Neural cell (in vitro differentiated cells): Measurements from ENCODE around the gene CD80. TPM values are rescaled to one million over a fixed set of nuclear protein-coding genes. Genes with fewer than 3 reads are reported as not detected.

Experiments
- H2AFZ ChIP-seq: fragments of 200-600, 300-800 bp; sonication (generic), shearing (Covaris generic); 2 replicates; pipeline ENCODE4 v1.6.0; 2014; ENCODE audit warnings: low read depth, mild to moderate bottlenecking, antibody characterized with exemption, low read length, moderate library complexity
- H3F3A ChIP-seq: fragments of 200-600 bp; shearing (Covaris generic); 2 replicates; pipeline ENCODE4 v1.6.1; 2016; ENCODE audit warnings: mild to moderate bottlenecking, moderate library complexity, mixed read lengths, antibody characterized with exemption, low read length; ENCODE audit not compliant: insufficient read depth, poor library complexity, severe bottlenecking
- H3K27ac ChIP-seq: fragments of 200-600, 300-800 bp; sonication (generic), shearing (Covaris generic); 2 replicates; pipeline ENCODE4 v1.5.1; 2014; ENCODE audit warnings: mild to moderate bottlenecking, low read length, moderate library complexity
- H3K27me3 ChIP-seq: fragments of 300-800, 200-600 bp; sonication (generic), shearing (Covaris generic); 2 replicates; pipeline ENCODE4 v1.6.0; 2014; ENCODE audit warnings: mild to moderate bottlenecking, low read depth, low read length, moderate library complexity; ENCODE audit not compliant: insufficient read depth
- H3K36me3 ChIP-seq: fragments of 300-800, 200-600 bp; sonication (generic), shearing (Covaris generic); 2 replicates; pipeline ENCODE4 v1.5.1; 2014; ENCODE audit warnings: mild to moderate bottlenecking, antibody characterized with exemption, low read length, moderate library complexity; ENCODE audit not compliant: insufficient read depth
- H3K4me2 ChIP-seq: fragments of 300-800, 200-600 bp; sonication (generic), shearing (Covaris generic); 2 replicates; pipeline ENCODE4 v1.6.0; 2014; ENCODE audit warnings: mild to moderate bottlenecking, low read length
- H3K4me3 ChIP-seq: fragments of 300-800, 200-600 bp; sonication (generic), shearing (Covaris generic); 2 replicates; pipeline ENCODE4 v1.5.1; 2014; ENCODE audit warnings: mild to moderate bottlenecking, low read length, moderate library complexity
- H3K79me2 ChIP-seq: fragments of 200-600 bp; shearing (Covaris generic); replicated peaks from 2 replicates; pipeline ENCODE4 v1.6.0; 2014; ENCODE audit warnings: mild to moderate bottlenecking, low read length, moderate library complexity; ENCODE audit not compliant: insufficient read depth
- H3K9ac ChIP-seq: fragments of 300-800, 200-600 bp; sonication (generic), shearing (Covaris generic); 2 replicates; pipeline ENCODE4 v1.6.1; 2016; ENCODE audit warnings: mild to moderate bottlenecking, low read length, mixed read lengths
- H3K9me2 ChIP-seq: fragments of 200-600 bp; shearing (Covaris generic); 2 replicates; pipeline ENCODE4 v1.6.1; 2016; ENCODE audit warnings: mild to moderate bottlenecking, low read length, mixed read lengths; ENCODE audit not compliant: insufficient read depth
- H3K9me3 ChIP-seq: fragments of 200-600, 300-800 bp; sonication (generic), shearing (Covaris generic); 2 replicates; pipeline ENCODE4 v1.6.1; 2016; ENCODE audit warnings: mild to moderate bottlenecking, mixed run types, low read length, moderate library complexity, mixed read lengths
- H4K20me1 ChIP-seq: fragments of 200-600 bp; shearing (Covaris generic); 2 replicates; pipeline ENCODE4 v1.6.1; 2016; ENCODE audit warnings: mild to moderate bottlenecking, mixed run types; ENCODE audit not compliant: insufficient read depth
- EP300 ChIP-seq: fragments of 450-650 bp; conservative IDR thresholded peaks from 2 replicates; pipeline ENCODE4 v1.6.1; 2014; ENCODE audit warnings: antibody characterized with exemption, mild to moderate bottlenecking, moderate library complexity; ENCODE audit not compliant: poor library complexity, severe bottlenecking
- EZH2 ChIP-seq: fragments of 200-600, 300-800 bp; shearing (Covaris generic), sonication (generic); IDR thresholded peaks from 2 replicates; pipeline ENCODE4 v1.6.1; 2014; ENCODE audit warnings: antibody characterized with exemption, low read length, borderline replicate concordance, mild to moderate bottlenecking; ENCODE audit not compliant: insufficient read depth, poor library complexity, severe bottlenecking
- MXI1 ChIP-seq: fragments of 450-650 bp; conservative IDR thresholded peaks from 2 replicates; pipeline ENCODE4 v1.6.1; 2014; ENCODE audit warnings: antibody characterized with exemption, mild to moderate bottlenecking; ENCODE audit not compliant: poor library complexity, severe bottlenecking
- POLR2AphosphoS5 ChIP-seq: IDR thresholded peaks from 2 replicates; pipeline ENCODE4 v1.6.1; 2012
- RAD21 ChIP-seq: fragments of 450-650 bp; conservative IDR thresholded peaks from 2 replicates; pipeline ENCODE4 v1.6.1; 2014; ENCODE audit warnings: antibody characterized with exemption, mild to moderate bottlenecking, moderate library complexity
- SMC3 ChIP-seq: fragments of 450-650 bp; conservative IDR thresholded peaks from 2 replicates; pipeline ENCODE4 v1.6.1; 2014; ENCODE audit warnings: antibody characterized with exemption, mild to moderate bottlenecking, moderate library complexity; ENCODE audit not compliant: poor library complexity
- TAF1 ChIP-seq: IDR thresholded peaks from 2 replicates; pipeline ENCODE4 v1.6.1; 2012; ENCODE audit warnings: low read depth
- polyA plus RNA-seq: library from polyadenylated mRNA; depleted of rRNA; stranded (reverse); fragments of >200 nt; gene quantifications from 2 replicates; pipeline ENCODE4 v1.2.3, GENCODE V29; 2014
- TF ChIP-seq, protein P1 (sequence below): fragments of 450-650 bp; IDR thresholded peaks from 2 replicates; pipeline ENCODE4 v1.5.1; 2014; ENCODE audit warnings: antibody characterized with exemption, mild to moderate bottlenecking, moderate library complexity; ENCODE audit not compliant: poor library complexity, severe bottlenecking
- TF ChIP-seq, protein P2 (sequence below): IDR thresholded peaks from 2 replicates; pipeline ENCODE4 v1.6.1; 2012; ENCODE audit warnings: borderline replicate concordance

CD80 gene
- polyA plus RNA-seq, 1 donor from 2014 or later = not detected

DNA sequence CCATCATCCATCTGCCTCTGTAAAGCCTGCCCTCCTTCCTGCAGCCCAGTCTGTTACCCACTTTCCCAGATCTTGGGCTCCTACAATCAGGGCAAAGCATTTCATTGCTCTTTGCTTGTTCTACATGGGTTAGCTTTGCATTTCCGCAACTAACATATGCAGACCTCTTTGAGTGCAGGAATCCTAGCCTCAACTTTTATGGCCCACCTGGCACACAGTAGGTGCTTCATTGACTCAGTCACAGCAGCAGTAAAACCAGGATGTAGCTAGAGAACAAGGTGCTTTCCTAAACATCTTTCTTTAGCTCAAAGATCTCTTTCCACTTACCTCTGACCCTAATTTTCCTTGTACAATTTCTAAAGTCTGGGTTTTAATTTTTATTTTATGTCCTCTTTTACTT lies 3.5 kb downstream of the CD80 start:
- no peak overlapping the region for H3K4me2 ChIP-seq
- H3K4me3 ChIP-seq = no peak overlapping the region
- H4K20me1 ChIP-seq = no peaks in the 10 kb centered on the region
- no peak overlapping the region for H3K27ac ChIP-seq
- TF ChIP-seq EP300 = no peak
- no peak for TF ChIP-seq RAD21
- TF ChIP-seq, protein P1, sequence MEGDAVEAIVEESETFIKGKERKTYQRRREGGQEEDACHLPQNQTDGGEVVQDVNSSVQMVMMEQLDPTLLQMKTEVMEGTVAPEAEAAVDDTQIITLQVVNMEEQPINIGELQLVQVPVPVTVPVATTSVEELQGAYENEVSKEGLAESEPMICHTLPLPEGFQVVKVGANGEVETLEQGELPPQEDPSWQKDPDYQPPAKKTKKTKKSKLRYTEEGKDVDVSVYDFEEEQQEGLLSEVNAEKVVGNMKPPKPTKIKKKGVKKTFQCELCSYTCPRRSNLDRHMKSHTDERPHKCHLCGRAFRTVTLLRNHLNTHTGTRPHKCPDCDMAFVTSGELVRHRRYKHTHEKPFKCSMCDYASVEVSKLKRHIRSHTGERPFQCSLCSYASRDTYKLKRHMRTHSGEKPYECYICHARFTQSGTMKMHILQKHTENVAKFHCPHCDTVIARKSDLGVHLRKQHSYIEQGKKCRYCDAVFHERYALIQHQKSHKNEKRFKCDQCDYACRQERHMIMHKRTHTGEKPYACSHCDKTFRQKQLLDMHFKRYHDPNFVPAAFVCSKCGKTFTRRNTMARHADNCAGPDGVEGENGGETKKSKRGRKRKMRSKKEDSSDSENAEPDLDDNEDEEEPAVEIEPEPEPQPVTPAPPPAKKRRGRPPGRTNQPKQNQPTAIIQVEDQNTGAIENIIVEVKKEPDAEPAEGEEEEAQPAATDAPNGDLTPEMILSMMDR = no peak
- TF ChIP-seq EZH2 = no peak
- TF ChIP-seq POLR2AphosphoS5 = no peak
- no peak for TF ChIP-seq TAF1
- TF ChIP-seq SMC3 = no peak
- TF ChIP-seq, protein P2, sequence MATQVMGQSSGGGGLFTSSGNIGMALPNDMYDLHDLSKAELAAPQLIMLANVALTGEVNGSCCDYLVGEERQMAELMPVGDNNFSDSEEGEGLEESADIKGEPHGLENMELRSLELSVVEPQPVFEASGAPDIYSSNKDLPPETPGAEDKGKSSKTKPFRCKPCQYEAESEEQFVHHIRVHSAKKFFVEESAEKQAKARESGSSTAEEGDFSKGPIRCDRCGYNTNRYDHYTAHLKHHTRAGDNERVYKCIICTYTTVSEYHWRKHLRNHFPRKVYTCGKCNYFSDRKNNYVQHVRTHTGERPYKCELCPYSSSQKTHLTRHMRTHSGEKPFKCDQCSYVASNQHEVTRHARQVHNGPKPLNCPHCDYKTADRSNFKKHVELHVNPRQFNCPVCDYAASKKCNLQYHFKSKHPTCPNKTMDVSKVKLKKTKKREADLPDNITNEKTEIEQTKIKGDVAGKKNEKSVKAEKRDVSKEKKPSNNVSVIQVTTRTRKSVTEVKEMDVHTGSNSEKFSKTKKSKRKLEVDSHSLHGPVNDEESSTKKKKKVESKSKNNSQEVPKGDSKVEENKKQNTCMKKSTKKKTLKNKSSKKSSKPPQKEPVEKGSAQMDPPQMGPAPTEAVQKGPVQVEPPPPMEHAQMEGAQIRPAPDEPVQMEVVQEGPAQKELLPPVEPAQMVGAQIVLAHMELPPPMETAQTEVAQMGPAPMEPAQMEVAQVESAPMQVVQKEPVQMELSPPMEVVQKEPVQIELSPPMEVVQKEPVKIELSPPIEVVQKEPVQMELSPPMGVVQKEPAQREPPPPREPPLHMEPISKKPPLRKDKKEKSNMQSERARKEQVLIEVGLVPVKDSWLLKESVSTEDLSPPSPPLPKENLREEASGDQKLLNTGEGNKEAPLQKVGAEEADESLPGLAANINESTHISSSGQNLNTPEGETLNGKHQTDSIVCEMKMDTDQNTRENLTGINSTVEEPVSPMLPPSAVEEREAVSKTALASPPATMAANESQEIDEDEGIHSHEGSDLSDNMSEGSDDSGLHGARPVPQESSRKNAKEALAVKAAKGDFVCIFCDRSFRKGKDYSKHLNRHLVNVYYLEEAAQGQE = no peak
- no peak for TF ChIP-seq MXI1
- no peak overlapping the region for H3K9ac ChIP-seq
- no peaks in the 10 kb centered on the region for H3K79me2 ChIP-seq
- H3K9me2 ChIP-seq = no peaks in the 10 kb centered on the region
- no peaks in the 10 kb centered on the region for H3F3A ChIP-seq
- H2AFZ ChIP-seq = no peak overlapping the region
- no peaks in the 10 kb centered on the region for H3K9me3 ChIP-seq
- no peaks in the 10 kb centered on the region for H3K27me3 ChIP-seq
- no peaks in the 10 kb centered on the region for H3K36me3 ChIP-seq

DNA sequence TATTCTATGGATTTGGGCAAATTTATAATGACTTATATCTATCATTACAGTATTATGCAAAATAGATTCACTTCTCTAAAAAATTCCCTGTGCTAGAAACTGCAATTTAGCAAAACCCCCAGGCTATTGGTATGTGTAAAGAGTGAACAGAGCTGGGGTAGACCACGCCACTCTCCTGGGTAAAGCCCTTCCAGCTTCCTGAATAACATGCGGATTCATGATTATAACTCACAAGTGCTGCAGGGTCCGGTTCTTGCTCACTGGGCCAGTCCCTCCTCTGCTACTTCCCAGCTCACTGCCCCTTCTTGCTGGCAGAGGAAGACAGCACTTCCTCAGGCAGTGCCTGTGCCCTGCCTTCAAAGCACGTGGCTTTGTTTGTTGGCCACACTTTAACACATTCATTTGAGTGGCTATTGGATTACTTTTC lies 4.1 kb downstream of the CD80 start:
- Histone ChIP-seq H3K27ac (no peak overlapping the region), H2AFZ (no peak overlapping the region), H3K9me2 (no peaks in the 10 kb centered on the region), H3K9ac (no peak overlapping the region), H3K9me3 (no peaks in the 10 kb centered on the region), H3K36me3 (no peaks in the 10 kb centered on the region), H3K79me2 (no peaks in the 10 kb centered on the region), H3K27me3 (no peaks in the 10 kb centered on the region), H3K4me2 (no peak overlapping the region), H4K20me1 (no peaks in the 10 kb centered on the region), H3K4me3 (no peak overlapping the region), H3F3A (no peaks in the 10 kb centered on the region)
- TF ChIP-seq EZH2 (no peak), SMC3 (no peak), MXI1 (no peak), TAF1 (no peak), POLR2AphosphoS5 (no peak), EP300 (no peak), RAD21 (no peak)
- TF ChIP-seq, protein P2 = no peak
- TF ChIP-seq, protein P1 = no peak
